ENCODE measurements around the gene PIR.

DNA sequence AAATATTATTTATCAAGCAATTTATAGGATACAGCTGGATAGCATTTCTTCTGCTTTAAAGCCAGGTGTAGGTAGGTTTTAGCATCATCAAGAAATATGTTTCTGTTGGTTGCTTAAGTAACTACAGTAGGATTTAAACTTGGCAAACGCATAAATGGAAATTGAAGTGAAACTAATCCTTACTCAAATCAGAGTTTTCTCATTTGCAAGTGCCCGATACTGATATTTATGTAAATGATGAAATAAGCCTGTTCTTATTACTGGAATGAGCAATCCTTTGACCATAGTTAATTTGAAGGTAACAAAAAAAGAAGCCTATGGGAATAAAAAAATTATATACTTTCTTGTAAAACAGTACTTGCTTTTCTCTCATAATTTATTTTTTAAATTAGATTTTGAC is 134.6 kb downstream of the PIR start:
- no peak for TF ChIP-seq POLR2A (IDR thresholded peaks at IDR 0.05)
- TF ChIP-seq, protein P1, sequence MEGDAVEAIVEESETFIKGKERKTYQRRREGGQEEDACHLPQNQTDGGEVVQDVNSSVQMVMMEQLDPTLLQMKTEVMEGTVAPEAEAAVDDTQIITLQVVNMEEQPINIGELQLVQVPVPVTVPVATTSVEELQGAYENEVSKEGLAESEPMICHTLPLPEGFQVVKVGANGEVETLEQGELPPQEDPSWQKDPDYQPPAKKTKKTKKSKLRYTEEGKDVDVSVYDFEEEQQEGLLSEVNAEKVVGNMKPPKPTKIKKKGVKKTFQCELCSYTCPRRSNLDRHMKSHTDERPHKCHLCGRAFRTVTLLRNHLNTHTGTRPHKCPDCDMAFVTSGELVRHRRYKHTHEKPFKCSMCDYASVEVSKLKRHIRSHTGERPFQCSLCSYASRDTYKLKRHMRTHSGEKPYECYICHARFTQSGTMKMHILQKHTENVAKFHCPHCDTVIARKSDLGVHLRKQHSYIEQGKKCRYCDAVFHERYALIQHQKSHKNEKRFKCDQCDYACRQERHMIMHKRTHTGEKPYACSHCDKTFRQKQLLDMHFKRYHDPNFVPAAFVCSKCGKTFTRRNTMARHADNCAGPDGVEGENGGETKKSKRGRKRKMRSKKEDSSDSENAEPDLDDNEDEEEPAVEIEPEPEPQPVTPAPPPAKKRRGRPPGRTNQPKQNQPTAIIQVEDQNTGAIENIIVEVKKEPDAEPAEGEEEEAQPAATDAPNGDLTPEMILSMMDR (IDR thresholded peaks at IDR 0.05), result no peak
- TF ChIP-seq EP300 (IDR thresholded peaks at IDR 0.05), result no peak
